GM12874 (cell line): ENCODE measurements around the gene FAM240A.

Experiments used
- TF ChIP-seq, protein P1 (sequence below): IDR thresholded peaks from 2 replicates; pipeline ENCODE4 v1.5.1; 2011; ENCODE audit warnings: low read depth, mild to moderate bottlenecking, control low read depth, low read length, moderate library complexity; ENCODE audit not compliant: insufficient read depth

FAM240A gene

DNA sequence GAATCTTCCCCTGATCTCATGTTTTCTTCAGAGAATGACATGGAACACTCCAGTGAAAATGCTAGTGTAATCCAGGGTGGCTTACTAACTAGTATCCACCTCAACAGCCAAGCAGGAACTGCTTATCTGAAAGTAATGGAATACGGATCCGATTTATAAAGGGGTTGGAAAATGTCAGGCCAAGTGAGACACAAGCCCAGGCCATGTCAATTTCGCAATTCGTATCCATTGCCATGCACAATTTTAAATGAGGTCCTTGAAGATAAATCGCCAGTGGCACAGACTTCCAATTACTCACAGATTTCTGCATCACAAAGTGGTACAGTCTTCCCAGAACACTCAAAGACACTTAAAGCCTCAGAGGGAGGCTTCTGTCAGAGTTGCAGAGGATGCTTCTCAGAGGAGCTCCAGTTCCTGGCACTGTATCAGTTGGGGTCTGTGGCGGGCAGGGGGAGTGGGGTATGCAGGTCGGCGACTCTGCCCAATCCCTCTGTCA, 16.5 kb upstream of the FAM240A start:
- TF ChIP-seq, protein P1, sequence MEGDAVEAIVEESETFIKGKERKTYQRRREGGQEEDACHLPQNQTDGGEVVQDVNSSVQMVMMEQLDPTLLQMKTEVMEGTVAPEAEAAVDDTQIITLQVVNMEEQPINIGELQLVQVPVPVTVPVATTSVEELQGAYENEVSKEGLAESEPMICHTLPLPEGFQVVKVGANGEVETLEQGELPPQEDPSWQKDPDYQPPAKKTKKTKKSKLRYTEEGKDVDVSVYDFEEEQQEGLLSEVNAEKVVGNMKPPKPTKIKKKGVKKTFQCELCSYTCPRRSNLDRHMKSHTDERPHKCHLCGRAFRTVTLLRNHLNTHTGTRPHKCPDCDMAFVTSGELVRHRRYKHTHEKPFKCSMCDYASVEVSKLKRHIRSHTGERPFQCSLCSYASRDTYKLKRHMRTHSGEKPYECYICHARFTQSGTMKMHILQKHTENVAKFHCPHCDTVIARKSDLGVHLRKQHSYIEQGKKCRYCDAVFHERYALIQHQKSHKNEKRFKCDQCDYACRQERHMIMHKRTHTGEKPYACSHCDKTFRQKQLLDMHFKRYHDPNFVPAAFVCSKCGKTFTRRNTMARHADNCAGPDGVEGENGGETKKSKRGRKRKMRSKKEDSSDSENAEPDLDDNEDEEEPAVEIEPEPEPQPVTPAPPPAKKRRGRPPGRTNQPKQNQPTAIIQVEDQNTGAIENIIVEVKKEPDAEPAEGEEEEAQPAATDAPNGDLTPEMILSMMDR: no peak

DNA sequence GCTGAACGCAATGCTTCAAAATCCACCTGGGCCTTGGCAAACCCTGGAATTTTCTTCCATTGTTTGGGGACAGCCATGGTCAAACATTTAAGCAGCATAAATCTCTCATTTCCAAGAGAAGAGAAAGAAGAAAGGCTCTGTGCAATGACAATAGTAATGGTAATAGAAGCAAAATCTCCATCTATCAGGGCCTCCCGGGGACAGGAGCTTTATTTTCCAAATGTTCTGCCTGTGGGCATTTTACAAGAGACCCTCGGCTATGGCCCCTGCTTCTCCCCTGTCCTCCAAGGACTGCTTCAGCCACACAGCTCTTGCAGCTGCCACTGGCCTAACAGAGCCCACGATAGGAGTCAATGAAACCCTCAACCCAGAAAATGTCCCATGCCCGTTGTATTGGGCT, 12.7 kb upstream of the FAM240A start:
- TF ChIP-seq, protein P1: no peak

DNA sequence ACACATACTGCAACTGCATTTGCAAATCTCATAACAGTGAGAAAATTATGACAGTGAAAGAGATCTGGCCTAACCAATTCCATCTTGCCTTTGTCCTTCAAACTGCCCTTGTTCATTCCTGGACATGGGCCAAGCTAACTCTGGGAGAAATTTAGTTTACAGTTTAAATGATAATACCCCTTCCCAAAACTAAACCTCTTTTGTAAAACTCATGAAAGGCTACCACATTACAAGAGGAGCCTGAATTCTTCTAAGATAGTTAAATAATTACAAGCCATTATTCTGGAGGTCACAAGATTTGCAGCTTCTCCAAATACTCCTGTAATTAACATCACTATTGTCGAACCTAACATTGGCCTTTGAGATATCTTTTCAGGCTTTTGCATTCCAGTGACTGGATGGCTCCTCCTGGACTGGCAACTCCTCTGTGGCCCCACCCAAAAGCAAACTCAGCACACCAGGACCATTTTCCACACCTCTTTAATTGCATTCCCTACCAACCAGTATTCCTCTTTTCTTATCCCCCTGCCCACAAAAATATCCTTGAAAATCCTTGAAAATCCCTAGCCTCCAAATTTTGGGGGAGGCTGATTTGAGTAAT, 8.8 kb upstream of the FAM240A start:
- TF ChIP-seq, protein P1: no peak

DNA sequence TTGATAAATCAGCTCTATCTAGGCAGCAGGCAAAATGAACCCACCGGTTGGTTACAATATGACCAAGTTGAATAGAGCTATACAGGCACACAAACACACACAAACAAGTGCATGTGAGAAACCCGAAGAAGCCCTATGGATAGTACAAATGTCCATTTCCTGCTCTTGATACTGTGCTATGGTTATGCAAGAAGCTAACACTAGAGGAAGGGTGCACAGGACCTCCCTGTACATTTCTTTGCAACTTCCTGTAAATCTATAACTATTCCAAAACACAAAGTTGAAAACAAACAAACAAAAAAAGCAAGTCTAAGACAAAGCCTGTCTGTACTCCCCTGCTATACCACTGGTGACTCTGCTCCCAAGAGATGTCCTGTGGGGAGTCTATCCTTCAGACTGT, 8.2 kb upstream of the FAM240A start:
- TF ChIP-seq, protein P1: no peak

DNA sequence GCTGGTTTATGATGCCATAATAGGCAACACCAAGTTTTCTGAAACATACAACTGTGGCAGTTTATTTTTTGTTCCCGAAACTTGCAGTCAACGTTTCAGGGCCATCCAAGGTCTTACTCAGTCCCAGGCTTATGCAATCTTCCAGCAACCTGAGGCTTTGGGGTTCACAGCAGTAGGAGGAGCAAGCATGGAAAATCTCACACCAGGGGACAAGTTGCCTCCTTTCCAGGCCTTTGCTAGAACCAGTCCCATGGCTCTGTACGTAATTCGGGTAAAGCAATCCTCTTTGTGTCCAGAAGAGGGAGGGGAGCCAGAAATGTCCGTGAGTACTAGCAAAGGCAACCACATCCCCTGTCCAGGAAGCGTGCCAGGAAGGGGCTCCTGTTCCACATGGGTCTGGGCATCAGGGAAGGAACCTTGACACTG, 4.7 kb upstream of the FAM240A start:
- TF ChIP-seq, protein P1: no peak

DNA sequence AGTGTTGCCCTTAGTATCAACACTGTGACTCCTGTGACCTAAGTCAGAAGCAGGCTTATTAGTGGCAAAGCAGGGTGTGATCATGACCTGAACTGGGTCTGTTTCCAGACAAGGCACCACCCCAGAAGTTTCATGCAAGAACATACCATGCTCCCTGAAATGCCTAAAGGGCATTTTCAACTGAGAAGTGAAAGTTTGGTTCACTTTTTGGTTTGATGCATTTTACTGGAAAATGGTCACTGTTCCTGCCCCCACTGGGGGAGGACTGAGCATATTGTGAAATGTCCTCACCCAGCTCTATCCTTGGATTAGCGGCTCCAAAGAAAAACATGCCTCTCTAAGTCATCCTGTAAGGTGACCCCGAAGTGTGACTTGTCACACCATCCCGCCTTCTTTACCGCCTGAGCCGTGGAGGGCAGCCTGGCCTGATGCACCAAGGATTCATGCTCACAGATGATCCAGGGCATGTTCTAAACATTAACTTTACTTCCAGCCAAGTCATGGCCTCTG, 3.1 kb upstream of the FAM240A start:
- TF ChIP-seq, protein P1: no peak

DNA sequence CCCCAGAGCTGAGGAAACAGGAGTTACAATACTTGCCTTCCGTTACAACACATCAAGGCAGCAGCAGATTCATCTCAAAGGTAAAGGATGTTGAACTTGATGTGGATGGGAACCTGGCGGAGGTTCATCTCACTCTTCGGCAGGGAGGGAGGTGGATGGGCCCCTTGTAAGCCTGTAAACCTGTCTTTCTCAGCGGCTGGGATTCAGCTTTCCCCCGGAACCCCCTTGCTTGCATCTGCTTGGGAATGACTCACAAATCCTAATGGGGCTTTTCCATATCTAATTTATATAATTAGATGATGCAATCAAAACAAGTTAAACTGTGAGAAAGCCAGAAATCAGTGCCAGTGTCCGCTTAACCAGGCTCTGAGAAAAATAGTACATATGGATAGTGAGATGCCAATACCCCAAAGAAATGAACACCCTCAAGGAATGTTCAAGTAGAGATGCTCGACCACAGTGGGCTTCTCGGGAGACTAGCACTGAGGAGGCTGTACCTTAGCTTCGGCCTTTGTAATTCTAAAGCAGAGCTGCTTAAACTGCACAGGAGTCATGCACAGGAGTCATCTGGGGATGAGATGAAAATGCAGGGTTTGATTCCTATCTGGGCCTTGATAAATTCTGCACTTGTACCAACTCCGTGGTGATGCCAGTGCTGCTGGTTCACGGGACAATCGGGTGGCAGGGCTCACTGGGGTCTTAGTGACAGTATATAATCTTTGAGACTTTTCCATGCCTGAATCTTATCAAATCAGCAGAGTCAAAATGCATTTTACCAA, 2.2 kb upstream of the FAM240A start:
- TF ChIP-seq, protein P1: no peak
